DMS 273 treated with DMSO at 0.1 percent for 48 hours (cell line): ENCODE results near the gene MDM1.

Experiments used
- DNase-seq: peaks from one replicate; lab custom pipeline; 2025; lab: John Stamatoyannopoulos, UW

The MDM1 gene

GRCh38 chr12:68272732-68273131, 59.4 kb downstream of the MDM1 start:
- no peak for DNase-seq

GRCh38 chr12:68271346-68271745, 60.8 kb downstream of the MDM1 start:
- DNase-seq = no peak

GRCh38 chr12:68270358-68270757, 61.8 kb downstream of the MDM1 start:
- DNase-seq = no peak

GRCh38 chr12:68269779-68270178, 62.4 kb downstream of the MDM1 start:
- DNase-seq = no peak

GRCh38 chr12:68268967-68269366, 63.2 kb downstream of the MDM1 start:
- DNase-seq = no peak

GRCh38 chr12:68267892-68268396, 64.2 kb downstream of the MDM1 start:
- DNase-seq = no peak

- no peak for DNase-seq
Measured at GRCh38 chr12:68264857-68265256, 67.3 kb downstream of the MDM1 start.

GRCh38 chr12:68264158-68264855, 67.9 kb downstream of the MDM1 start:
- DNase-seq = no peak

- DNase-seq = no peak
Measured at GRCh38 chr12:68263366-68263765, 68.8 kb downstream of the MDM1 start.

- no peak for DNase-seq
Measured at GRCh38 chr12:68261896-68262295, 70.3 kb downstream of the MDM1 start.

GRCh38 chr12:68260153-68260552, 72.0 kb downstream of the MDM1 start:
- no peak for DNase-seq

GRCh38 chr12:68259318-68259940, 72.7 kb downstream of the MDM1 start:
- DNase-seq = no peak

GRCh38 chr12:68253504-68253903, 78.7 kb downstream of the MDM1 start, which contains the start of gene IL22:
Gene IL22 (minus strand): TSS chr12:68253604. CDS start chr12:68253448, 156 bp downstream.
- no peak for DNase-seq

GRCh38 chr12:68252077-68252476, 80.1 kb downstream of the MDM1 start:
- no peak for DNase-seq

- no peak for DNase-seq
Measured at GRCh38 chr12:68250454-68250853, 81.7 kb downstream of the MDM1 start.

- no peak for DNase-seq
Measured at GRCh38 chr12:68247785-68248184, 84.4 kb downstream of the MDM1 start.

- DNase-seq = no peak
Measured at GRCh38 chr12:68246350-68246749, 85.8 kb downstream of the MDM1 start.

GRCh38 chr12:68245180-68246021, 86.8 kb downstream of the MDM1 start:
- DNase-seq = peak; percentile 29
